Measurements from ENCODE around the gene SELENOH.

The SELENOH gene

GRCh38 chr11:57746920-57747319 lies 5.6 kb downstream of the SELENOH start:
- DNase-seq (ENCODE audit: low read depth): no peak

DNA sequence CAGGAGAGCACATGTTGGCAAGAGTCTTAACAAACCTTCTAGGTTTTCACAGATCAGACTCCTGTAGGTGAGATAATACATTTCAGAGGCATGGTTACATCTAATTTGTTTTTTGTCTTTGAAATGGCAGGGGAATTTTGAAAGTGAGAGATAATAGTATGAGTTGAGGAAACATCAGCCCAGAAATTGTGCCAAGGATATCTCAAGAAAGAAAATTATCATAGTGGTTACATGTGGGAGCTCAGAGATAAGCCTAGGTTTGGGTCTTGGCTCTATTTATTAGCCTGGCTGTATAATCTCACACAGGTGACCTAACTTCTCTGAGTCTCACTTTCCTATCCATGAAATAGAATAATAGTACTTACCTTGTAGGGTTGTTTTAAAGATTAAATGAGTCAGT lies 9.9 kb downstream of the SELENOH start:
- no peak for DNase-seq (ENCODE audit: low read depth)

DNA sequence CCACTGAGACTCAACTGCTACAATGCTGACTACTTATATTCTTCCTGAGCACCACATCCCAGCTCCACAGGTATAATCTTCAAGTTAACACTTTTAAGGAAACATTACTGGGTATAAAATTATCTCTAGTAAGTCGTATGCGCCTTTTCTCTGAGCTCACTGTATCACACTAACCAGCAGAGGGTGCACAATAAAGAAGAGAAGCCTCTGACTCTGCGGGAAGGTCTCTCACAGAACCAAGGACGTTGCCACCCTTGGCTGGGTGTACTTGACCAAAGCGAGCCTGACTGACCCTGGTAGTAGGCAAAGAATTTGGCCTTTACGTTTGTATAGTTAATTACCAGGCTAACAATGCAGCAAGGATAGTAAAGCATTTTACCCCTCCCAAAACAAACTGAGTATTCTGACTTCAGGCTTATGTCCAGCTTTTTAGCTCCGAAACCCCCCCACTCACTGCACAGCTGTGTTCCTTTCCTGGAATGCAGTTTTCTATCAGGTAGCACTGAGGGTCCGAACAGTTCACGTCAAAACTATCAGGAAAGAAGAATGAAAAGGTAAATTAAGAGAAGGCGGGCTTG lies 10.5 kb downstream of the SELENOH start, which contains the start of gene BTBD18:
Gene BTBD18, minus strand, starts transcription at position 144 of the 578 bp plus-strand sequence. CDS start 631 bp downstream, outside the sequence.
- peak; percentile 38 for DNase-seq (ENCODE audit: low read depth)

GRCh38 chr11:57752954-57753353 lies 11.7 kb downstream of the SELENOH start:
- DNase-seq (ENCODE audit: low read depth): no peak

DNA sequence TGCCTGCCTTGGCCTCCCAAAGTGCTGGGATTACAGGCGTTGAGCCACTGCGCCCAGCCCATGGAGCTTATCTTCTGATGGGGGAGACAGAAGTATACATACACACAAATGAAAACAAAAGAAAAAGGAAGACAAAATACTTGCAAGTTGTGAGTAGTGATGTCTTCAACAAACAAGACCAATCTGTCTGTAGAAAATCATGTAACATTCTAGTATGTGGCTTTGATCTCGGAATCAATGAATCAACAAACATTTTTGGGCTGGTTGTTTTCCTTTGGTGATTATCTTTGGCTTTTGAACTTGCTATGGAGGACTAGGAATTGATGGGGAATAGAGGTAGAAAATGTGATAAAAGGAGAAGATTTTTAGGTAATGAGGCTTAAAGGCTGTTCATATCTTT lies 16.9 kb downstream of the SELENOH start:
- DNase-seq (ENCODE audit: low read depth): no peak

DNA sequence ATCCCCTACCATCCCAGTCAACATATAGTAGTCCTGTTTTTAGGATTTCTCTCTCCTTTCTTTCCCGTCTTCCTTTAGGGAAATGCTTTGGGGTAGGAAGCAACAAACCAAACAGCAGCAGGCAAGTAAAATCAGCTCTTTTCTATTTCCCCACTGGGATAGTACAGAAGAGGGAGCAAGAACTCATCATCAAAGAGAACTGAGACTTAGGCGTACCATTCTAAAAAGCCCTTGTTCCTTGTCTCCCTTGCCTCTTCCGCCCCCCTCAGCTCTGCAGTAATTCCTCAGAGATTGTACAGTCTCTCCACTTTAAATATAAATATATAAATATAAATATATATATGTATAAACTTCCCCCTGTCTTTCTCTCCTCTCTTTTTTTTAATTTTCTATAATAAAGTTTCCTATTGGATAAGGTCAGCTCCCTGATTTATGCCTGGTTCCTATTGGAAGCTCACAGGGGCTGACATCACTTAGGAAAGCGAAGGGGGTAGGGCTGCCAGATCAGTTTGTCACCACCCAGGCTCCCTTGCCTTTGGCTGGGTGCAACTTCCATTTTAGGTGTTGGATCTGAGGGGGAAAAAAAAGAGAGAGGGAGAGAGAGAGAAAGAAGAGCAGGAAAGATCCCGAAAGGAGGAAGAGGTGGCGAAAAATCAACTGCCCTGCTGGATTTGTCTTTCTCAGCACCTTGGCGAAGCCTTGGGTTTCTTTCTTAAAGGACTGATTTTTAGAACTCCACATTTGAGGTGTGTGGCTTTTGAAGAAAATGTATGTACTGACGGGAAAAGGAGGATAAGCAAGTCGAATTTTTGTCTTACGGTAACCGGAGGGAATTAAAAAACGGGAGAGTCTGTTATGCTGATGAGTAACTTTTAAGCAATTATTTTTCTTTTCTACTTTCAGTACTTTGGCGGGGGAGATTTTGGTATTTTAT lies 20.3 kb downstream of the SELENOH start, which contains the start of gene CTNND1:
Gene CTNND1, plus strand, starts transcription at position 502 of the 934 bp plus-strand sequence. CDS start 29,677 bp downstream, outside the sequence.
- peak; percentile 97 for DNase-seq (ENCODE audit: low read depth)

DNA sequence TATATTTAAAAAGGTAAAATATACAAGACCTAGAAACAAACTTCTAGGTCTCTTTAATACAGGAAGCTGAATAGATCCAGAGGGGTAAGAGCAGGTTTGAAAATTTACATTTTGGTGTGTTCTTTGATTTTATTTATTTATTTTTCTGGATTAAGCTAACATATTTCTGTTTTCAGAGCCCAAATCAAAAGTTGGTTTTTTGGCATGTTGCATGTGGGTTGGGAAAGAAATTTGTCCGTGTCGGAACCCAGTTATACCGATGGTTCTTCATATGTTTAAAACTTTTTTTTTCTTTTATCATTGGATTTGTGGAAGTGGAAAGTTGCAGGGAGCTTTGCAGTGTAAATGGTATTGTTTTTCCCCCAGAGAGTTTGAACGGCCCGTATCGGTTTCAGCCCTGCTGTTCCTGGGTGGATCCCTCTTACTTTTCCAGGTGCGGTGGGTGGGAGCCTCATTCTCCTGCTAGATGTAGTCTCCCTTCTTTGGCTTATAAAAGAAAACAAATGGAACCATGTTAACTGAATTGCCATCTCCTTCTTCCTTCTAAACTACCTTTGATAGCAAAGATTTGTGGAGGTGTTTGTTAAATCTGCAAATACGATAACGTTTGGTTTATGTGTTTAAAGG lies 21.1 kb downstream of the SELENOH start:
- DNase-seq (ENCODE audit: low read depth): no peak

DNA sequence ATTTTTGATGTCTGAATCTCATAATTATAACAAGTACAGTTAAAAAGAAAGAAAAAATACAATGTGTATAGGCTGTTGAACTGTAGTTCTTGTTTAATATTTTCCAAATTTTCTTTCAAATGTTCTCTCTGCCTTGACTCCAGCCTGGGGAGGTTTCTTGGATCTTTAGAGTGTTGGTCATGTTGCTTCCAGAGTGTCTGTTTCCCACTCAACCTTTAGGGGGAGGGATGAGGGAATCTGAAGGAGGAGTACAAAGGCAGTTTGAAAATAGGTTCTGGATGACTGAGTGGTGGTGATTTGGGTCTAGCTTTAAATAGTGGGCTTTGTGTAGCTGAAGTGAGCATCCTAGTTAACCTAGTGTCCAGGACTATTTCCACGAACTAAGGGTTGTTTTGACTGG lies 22.3 kb downstream of the SELENOH start:
- peak; percentile 7 for DNase-seq (ENCODE audit: low read depth)

GRCh38 chr11:57764021-57764420 lies 22.7 kb downstream of the SELENOH start:
- no peak for DNase-seq (ENCODE audit: low read depth)

GRCh38 chr11:57764566-57764965 lies 23.3 kb downstream of the SELENOH start:
- no peak for DNase-seq (ENCODE audit: low read depth)

DNA sequence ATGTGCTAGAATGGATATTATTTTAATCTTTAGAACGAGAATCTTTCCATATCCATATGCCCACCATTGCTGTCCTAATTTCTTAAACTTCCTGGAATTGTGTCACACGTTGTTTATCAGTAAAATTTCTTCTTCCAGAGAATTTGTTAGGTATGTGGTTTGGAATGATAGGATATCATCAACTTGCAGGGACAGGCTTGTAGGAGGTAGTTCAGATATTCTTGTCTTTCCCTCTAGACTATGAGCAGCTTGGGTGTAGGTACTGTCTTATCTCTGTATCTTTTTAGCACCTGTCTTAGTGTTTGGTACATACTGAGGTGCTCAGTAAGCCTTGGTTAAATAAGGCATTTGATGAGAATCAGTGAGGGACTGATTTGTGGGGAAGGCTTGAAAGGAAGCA lies 23.7 kb downstream of the SELENOH start:
- no peak for DNase-seq (ENCODE audit: low read depth)

GRCh38 chr11:57770793-57771192 lies 29.5 kb downstream of the SELENOH start:
- DNase-seq (ENCODE audit: low read depth): no peak

DNA sequence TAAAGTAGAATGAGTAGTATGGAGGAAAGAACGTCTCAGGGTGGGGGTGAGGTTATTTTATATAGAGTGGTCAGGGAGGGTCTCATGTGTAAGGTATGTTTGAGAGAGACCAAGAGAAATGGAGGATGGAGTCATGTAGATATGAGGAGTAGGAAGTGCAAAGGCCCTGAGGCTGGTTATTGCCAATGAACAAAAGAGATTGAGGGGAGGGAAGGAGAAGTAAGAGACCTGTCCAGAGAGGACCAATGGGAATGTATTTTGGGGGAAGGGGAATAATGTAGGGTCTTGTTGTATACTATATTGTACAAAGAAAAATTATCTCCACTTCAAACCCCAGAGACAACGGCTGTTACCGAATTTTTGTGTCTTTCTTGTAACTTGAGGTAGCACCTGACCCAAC lies 30.1 kb downstream of the SELENOH start:
- no peak for DNase-seq (ENCODE audit: low read depth)

GRCh38 chr11:57772562-57772961 lies 31.3 kb downstream of the SELENOH start:
- no peak for DNase-seq (ENCODE audit: low read depth)

DNA sequence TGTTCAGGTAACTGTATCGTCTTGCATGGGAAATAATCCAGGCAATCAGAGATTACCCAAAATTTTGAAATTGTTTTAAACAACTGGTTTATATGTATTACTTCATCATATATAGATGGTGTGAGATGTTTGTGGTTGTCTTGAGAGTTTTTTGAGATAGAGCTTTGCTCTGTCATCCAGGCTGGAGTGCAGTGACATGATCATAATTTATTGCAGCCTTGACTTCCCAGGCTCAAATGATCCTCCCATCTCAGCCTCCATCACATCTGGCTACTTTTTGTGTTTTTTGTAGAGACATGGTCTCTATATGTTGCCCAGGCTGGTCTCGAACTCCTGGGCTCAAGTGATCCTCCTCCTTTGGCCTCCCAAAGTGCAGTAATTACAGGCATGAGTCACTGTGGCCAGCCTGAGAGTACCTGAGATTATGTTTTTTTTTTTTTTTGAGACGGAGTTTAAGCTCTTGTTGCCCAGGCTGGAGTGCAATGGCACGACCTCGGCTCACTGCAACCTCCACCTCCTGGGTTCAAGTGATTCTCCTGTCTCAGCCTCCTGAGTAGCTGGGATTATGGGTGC lies 31.8 kb downstream of the SELENOH start:
- no peak for DNase-seq (ENCODE audit: low read depth)

- no peak for DNase-seq (ENCODE audit: low read depth)
Measured at GRCh38 chr11:57775491-57775890, 34.2 kb downstream of the SELENOH start.

GRCh38 chr11:57776031-57776521 lies 34.8 kb downstream of the SELENOH start:
- DNase-seq (ENCODE audit: low read depth): peak; percentile 12

DNA sequence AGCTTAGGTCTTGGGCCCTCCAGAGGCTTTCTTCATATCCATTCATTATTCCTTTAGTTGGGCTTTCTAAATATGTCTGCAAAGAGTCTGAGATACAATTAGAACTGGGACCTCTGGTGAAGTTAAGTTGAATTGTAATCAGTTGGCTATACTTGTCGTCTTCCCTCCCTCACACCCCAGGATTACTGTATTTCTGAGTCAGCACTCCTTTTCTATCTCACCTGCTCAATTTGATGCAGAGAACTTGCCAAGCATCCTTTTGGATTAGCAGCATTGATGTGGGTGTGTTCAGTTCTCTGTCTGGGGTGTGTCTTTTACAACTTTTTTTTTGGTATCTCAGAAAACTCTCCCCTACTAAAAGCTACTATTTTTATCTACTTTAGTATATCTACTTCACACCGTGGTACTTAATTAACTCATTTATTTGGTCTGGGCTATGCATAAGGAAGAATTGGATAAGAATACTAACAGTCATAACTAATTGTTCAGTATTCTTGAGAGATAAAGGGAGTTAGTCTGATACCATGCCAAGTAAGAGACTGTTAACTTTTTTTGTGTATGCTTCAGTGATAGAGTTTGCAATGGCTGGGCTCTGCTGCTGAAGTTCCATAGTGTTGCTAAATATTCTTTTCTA lies 35.4 kb downstream of the SELENOH start:
- no peak for DNase-seq (ENCODE audit: low read depth)

DNA sequence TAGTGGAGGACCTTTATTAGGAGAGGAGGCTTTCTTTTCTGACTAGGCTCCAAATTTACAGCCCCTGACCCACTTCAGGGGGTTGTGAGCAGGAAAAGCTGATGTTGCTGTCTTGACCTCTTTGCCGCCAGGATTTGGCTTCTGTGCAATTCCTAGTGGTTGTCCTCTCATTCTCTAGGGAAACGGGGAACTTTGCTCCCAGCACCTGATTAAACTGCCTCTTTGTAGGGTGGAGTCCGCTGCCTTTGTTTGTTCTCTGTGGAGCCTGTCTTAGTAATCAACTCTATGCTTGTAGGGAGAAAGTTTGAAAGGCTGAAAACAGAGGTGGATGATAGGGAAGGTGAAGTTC lies 36.7 kb downstream of the SELENOH start:
- no peak for DNase-seq (ENCODE audit: low read depth)

DNA sequence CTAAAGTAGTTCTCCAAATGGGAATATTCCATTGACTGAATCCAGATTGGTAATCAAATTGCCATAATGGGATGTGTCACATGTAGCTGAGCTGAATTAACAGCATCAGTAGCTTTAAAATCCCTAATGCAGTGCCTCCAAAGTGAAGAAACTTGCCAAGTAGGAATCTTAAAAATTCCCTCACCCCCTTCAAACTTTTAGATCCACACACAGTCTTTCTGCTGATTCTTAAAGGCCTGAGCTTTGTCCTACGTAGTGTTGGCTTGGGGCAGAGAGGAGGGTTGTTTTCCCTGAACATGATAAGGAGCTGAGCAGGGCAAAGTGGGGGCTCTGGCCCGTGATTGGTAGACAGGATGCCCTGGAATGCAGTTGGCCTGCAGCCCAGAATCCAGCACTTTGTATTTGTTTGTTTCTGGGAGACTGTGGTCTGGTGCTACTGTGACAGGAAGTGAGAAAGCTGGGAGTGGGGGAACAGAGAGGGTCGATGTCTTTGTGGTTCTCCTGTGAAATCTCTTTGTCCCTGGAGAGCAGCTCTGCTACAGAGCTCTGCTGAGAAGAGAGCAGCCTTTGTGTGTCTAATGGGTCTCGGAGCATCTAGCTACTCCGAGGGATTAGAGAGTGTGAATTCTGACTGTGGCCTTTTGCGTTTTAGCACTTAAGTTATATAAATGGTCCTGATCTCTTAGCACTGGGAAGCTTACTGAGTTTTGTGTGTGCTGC lies 37.2 kb downstream of the SELENOH start:
- DNase-seq (ENCODE audit: low read depth): peak; percentile 95

DNA sequence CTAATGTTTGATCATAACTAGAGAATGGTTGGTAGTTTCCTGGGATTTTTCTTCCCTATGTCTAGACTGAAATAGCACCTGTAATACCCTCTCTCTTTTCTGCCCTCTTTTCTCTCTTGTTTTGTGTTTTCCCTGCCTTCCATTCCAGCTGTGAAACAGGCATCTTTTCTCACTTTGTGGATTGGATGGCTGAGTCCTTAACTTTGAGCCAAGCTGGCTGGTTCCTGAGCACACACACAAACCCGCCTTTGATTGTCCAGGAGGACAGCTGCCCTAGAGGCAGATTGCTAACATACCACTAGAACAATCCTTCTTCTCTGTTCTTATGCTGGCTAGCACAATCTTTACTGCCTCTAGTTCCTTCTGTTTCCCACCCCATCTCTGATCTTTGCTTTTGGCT lies 38.0 kb downstream of the SELENOH start:
- peak; percentile 64 for DNase-seq (ENCODE audit: low read depth)

Data from fibroblast of gingiva (primary cell).